HG03095 (cell line): ENCODE measurements around the gene RIT2.

Experiments
- ATAC-seq: cut with Tn5 transposase; IDR thresholded peaks from one replicate; pipeline ENCODE4 v1.9.1; 2021; ENCODE audit warnings: moderate library complexity; ENCODE audit not compliant: unreplicated experiment

RIT2 gene

DNA sequence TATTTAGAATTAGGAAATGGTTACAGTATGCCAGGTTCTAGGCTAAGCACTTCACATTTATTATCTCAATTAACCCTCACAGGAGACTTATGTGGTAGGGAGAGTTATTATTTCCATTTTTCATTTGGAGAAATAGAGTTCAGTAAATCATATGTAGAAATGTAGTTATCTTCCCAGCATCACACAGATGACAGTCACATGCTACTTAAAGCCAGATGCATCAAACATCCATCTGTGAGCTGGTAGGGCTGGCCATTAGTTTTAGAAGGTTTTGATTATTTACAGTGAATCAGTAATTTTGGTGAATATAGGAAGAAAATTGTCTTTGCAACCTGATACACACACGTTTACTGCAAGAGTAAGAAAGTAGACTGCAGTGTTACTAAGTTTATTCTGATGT lies 97.9 kb downstream of the RIT2 start:
- no peak for ATAC-seq

DNA sequence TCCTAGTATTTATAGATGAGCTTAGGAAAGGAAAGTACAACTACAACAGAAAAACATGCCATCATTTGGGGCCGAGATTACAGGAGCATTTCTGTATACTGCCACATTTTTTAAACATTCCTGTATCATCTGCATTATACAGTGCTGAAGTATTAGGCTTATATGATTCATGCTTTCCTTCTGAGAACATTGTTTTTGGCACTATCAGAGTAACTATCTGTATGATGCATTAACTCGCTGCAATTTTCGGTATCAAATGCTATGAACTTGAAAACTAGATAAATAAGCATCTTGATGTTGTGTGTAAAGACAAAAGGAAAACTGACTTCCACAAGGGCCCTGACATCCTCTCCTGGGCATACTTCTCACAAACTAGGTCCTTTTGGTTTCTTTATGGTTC lies 102.0 kb downstream of the RIT2 start:
- no peak for ATAC-seq

DNA sequence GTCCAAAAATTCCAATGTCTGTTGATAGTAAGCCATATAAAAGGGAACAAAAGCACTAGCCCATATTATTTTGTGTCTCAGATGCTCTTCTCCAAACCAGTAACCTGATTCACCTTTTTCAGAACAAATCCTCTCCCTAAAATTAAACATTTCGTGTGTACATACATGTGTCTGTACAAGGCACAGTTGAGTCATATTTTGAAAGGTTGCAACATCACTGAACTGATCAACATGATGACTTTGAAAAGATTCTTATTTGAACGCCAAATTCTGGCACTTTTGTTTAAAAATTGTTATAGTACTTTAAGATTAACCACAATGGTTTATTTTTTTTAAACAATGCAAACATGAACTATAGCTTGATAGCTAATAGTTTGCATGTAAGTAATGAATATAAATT lies 102.5 kb downstream of the RIT2 start:
- ATAC-seq, result no peak

DNA sequence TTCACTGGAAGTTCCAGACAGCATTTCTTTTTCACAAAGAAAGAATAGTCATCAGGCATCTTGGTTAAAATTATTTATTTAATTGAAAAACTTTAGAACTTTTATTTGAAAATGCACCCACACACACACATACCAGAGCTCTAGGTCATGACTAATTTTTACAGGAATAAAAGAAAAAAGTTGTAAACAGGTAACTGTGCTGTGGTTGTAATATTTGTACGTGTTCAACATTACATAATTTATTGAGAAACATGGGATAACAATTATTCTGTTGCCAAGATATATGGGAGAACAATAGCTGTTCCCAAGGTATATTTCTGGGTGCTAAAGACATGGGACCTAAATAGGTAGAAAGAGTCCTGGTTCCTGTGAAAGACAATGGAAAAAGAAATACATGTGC lies 104.9 kb downstream of the RIT2 start:
- no peak for ATAC-seq

DNA sequence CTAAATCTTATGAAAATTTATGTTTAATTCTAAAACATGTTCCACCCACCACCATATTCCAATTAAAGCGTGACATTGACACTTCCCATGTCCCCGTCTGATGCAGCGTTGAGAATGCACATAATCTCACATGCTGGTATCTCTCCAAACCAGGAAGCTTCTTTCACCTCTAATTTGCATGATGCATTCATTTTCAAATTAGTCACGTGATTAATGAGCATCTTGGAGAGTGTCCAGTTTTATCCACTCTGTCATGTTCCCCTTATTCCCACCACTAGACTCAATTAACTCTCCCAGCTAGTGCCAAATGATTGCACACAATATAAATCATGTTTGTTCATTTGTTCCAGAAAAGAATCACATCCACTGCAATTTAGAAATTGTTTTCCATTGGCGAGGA lies 105.8 kb downstream of the RIT2 start:
- no peak for ATAC-seq

DNA sequence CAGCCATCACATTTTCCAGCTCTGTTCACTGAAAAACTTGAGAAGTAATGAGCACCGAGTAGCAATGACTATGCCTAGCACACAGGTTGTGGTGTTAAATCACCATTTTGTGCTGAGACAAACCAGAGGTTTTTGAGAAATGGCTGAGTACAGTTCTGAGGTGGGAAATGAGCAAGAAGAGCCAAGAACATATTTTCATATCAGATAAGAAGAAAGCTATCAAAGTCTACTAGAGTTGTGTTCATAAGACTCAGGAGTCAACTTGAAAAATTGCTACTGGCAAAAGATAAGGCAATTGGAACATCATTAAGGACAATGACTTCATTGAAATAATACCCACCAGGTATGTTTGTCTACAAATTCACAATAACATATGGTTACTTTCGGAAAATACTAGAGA lies 108.1 kb downstream of the RIT2 start:
- no peak for ATAC-seq

DNA sequence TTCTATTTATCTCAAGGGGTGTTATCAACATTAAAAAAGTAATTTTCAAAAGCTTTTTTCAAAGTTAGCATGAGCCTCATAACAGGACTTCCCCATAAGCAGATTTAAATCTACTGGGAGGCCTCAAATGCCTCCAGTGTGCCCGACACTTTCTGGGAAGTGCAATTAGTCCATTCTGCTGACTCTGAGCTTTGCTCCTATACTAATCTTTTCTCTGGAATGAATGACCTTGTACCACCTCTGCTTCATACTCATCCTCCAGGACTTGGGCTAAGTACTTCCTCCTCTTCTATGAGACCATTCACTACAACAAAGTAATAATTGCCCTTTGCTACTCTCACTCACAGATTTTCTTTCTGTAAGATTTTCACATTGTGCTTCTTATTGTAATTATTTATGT lies 111.1 kb downstream of the RIT2 start:
- ATAC-seq, result no peak

DNA sequence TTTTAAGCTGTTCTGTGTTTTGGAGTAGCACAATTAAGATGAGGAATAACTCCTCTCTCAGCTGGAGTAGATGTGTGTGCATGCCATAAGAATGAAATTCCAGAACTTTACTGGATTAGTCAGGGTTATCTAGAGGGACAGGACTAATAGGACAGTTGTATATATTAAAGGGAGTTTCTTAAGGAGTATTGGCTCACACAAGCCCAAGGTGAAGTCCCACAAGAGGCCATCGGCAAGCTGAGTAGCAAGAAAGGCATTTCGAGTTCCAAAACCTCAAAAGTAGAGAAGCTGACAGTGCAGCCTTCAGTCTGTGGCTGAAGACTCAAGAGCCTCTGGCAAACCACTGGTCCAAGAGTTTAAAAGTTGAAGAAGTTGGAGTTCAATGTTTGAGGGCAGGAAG lies 113.7 kb downstream of the RIT2 start:
- ATAC-seq, result no peak

DNA sequence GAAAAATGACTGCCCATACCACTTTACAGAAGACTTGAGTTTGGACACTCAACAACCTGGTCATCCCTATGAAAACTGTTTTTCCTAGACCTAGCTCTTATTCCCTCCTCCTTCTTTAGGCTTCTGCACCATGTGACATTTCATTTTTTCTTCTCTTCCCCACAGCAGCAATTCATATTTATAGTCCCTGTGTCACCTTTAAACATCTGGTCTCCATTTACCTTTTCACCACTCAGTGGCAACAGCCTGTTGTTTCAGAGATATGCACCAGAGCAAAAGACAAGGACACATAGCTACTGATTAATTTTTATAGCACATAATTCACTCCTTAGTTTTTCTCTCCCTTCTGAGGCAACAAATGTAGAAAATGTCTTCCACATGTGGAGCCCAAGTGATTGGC lies 118.7 kb downstream of the RIT2 start:
- ATAC-seq, result no peak

DNA sequence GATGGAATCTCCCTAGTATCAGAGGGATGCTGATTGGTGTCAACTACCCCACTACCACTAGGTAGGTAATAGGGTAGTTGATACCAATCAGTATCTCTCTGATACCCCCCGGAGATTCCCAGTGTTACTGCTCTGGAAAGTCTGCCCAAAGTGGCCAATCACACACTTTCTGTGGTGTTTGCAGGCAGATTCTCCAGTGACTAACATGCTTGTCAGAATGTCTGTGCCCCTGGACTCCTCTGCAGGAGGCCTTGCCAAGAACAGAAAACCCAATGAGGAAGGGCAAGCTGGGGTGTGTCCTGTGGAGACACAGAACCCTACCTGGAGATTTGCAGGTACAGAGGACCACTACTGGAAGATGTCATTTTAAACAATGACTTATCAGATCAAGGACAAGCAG lies 135.1 kb downstream of the RIT2 start:
- ATAC-seq, result no peak

DNA sequence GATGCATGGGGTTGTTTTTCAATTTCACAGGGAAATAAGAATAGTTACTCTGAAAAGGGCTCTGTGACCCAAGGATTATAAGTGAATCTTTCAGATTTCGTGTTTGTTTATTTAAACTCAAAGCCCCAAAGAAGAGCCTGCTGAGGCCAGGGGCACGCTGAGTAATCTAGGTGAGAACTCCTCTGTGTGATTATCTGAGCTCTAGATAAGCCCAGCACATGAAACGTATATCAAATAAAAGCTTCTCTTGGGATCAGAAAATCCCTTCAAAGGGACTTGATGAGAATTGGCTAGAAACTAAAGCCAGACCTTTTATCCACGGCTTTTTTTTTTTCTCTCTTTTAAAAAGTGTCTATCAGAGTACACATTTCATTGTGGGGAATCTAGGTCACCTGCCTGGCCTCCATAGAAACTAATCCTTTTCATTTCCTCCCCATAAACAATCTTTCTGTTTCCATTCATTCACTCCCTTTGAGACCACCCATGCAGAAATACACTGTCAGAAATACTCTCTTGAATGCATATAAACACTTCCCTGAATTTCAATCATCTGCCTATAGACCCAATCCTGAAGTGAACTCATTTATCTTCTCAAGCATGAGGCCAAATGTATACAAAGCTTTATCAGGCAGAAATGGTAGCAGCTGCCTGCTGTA lies 137.4 kb downstream of the RIT2 start:
- ATAC-seq, result no peak

DNA sequence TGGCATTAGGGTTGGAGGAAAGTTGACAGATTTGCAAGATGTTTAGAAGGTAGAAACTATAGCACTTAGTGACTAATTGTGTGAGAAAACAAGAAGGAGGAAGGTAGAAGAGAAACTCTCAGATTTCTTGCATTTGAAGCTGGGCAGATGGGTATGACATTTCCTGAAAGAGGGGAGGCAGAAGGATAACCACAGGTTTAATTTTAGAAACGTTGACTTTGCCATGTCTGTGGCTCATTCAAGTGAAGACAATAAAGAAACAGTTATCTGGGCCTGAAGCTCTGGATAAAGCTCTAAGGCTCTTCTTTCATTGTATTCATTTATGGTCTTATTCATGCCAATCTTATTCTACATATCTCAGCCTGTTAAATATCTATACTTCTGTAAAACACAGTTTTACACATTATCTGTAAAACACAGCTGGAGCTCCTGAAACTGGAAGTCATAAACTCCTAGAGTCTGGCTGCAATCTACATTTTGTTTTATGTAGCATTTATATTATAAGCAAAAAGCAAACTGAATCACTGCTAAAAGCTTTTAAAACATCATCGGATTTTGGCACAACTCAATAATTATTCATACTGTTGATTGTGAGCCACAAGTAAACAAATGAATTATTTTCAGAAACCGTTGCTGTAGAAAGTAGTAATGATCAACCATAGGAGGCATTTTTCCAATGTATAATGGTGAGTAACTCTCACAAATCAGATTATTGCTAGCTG lies 138.5 kb downstream of the RIT2 start:
- ATAC-seq, result no peak

DNA sequence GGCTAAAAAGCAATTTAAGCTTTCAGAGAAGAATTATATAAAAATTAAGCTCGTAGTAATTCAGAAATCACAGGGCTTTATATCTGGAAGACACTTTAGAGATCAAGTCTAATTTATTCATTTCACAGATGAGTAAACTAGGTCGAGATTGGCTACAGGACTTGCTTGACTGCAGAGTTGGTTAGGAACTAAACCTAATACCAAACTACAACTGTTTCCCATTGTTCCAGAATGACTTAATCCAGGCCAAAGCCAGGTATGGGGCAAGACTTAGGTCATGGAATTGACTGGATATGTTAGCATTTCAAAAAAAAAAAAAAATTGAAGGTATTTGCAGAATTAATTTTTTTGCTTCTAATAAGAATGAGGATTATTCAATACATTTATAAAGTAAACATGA lies 146.1 kb downstream of the RIT2 start:
- ATAC-seq, result no peak

DNA sequence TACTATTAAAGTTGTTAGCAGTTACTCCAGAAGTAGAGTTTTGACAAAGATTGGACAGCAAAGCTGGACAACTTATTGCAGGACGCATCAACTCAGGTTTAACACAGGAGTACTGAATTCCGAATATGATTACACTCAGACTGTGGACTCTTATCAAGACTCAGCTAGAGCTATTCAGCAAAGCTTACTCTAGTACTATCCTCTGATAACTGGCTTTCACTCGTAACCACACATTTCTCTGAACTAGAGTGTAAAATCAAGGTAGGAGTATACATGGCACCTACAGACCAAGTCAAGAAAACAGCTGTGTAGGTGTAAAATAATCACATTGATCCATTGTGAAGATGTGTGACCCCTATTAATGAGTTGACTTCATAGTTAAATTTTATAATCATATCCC lies 154.2 kb downstream of the RIT2 start:
- ATAC-seq, result no peak

DNA sequence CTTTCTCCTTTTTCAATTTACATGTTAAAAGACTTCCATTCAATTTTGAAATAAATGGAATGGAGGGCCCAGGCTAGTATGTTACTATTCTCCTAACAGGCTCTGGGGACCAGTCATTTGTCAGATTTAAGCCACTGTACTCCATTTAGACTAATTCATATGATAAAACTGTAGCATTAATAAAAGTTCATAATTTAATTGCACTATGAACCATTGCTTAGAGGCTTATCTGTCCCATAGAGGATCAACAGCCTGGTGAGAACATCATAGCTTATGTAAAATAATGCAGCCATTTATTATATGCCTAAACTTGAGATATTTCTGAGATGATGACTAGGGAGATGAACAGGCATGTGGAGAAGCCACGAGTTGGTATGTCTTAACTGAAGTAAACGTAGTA lies 156.0 kb downstream of the RIT2 start:
- no peak for ATAC-seq

DNA sequence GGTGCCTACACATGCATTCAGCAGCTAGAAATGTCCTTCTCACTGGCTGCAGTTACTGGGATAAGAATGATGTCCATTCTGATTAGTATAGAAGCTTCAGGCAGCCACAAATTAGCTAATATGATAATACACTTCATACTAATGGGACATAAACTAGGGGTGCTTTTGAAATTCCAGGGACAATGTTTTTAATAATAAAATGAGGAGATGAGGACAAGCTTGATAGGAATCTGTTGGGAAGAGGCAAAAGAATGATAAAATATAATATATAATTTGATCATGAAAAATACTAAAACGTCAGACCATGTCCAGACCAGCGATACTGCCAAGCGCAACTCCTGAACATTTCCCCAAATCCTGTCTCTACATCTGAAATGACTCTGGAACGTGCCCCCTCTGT lies 157.1 kb downstream of the RIT2 start:
- no peak for ATAC-seq

DNA sequence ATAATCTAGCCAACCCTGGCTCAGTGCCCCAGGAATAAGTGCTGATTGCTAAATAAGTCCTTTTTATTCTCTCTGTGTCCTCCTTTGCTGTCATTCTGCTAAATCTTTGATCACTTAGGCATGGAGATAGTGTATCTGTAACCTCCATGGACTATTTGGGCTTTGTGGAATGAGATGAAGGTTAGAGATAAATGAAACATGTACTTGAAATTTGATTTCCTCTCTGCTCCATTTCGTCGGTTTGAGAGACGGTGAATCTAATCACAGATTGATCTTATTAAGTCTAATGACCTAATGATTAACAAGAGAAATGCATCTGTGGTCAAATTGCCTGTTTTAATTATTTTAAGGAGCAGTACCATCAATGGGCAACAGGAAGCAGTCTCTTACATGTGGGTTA lies 159.2 kb downstream of the RIT2 start:
- ATAC-seq, result no peak

DNA sequence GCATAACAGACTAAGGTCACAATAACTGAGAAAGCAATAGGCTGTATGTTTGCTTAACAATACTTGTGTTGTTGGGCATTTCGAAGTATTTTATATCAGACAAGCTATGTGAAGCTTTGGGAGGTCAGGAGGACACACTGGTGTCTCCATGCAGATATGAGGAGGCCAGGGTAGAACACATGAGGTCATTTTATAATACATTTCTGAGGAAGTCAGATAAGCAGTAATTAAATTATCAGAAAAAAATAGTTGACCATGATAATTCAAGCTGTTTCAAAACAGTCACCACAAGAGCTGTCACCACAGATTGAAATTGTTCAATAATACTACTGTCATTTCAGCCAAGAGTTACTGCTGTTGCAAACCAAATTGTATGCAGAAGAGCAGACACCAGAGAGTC lies 160.6 kb downstream of the RIT2 start:
- no peak for ATAC-seq

DNA sequence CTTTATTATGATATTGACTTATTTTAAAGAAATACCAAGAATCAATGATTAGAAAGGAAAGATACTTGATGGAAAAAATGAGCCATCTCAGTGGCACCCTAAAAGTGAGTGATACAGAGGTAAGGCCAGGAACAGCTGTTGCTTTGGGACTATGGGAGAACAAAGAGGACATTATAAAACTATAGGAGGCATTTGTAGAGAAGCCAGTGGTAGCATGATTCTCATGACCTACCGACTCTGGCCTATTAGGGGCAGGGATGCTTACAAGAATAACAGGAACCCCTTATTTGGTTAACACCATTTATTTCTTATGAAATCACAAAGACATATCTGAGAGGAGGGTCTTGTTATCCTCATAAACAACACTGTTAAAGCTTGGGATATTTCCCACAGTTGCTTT lies 162.2 kb downstream of the RIT2 start:
- ATAC-seq, result no peak

DNA sequence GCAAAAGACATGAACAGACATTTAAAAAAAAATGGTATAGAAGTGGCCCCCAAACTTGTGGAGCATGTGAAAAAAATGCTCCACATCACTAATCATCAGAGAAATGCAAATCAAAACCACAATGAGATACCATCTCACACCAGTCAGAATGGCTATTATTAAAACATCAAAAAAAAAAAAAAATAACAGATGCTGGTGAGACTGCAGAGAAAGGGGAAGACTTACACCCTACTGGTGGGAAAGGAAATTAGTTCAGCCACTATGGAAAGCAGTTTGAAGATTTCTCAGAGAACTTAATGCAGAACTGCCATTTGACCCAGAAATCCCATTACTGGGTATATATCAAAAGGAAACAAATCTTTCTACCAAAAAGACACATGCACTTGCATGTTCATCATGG lies 164.8 kb downstream of the RIT2 start:
- ATAC-seq, result no peak

DNA sequence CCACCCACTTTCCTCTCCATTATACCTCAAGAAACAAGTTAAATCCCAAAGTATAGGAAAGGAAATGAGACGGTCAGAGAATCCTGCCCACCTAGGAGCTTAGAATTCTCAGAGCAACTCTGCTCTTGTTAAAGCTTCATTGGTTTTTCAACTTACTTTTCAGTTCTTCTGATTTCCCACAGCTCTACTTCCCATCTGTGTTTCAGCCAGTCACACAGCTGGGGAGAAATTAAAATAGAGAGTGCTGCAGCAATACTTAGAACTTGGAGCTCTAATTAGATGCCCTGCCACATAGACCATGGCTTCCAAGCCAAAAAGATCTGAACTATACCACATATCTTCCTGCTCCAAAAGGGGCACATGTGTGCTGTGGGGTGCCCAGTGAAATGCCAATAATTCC lies 166.7 kb downstream of the RIT2 start:
- no peak for ATAC-seq

DNA sequence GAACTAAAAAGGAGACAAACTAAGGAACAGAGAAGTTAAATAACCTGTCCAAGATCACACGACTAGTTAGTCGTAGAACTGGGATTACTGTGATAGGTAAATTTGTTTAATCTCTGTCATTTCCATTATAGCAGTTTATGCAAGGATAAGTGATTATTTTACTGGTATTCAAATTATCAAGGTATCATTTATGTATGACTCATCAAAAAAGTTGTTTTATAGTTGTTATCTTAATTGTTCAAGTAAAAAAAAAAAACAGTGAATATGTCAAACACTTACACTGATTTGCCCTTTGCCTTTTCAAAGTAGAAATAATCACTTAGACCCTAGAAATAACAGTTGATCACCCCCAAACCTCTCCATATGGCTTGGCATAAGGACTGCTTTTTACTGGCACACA lies 173.6 kb downstream of the RIT2 start:
- no peak for ATAC-seq

DNA sequence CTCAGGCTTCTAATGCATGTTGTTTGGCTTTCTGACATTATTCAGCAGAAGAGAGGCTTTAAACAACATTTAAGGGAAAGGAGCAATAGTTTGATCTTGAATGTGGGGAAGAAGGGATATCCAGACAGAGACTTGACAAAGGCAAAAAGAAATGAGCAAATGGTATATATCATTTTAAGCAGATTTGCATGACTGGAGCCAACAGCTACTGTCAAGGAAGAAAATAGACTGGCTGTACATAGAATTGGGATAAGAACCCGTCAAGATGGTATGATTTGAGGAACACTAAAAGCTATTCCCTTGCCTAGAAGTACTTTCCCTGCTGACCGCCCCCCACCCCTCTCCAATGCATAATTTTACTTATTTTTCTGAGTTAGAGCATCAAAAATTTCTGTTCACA lies 174.5 kb downstream of the RIT2 start:
- no peak for ATAC-seq
